ENCODE data around the gene PNO1. TPM values are rescaled to one million over a fixed set of nuclear protein-coding genes. Genes with fewer than 3 reads are reported as not detected.
A peak's percentile ranks its signal among the peaks of the same experiment; 100 is the strongest.

PNO1 gene
- total RNA-seq, 2 experiments from 2014 or later, result 25.1 to 26.2 TPM

GRCh38 chr2:68187329-68187728, 29.6 kb downstream of the PNO1 start:
- Mint-ChIP-seq H3K4me3 (no peak overlapping the region), H3K9me3 (no peaks in the 10 kb centered on the region), H3K4me1 (ENCODE audit: low read depth) (peaks cover 29% of the 10 kb centered on the region), H3K27me3 (no peaks in the 10 kb centered on the region), H3K27ac (peak overlapping the region; percentile 51), H3K36me3 (ENCODE audit: low read depth) (peaks cover 21% of the 10 kb centered on the region)
- intact Hi-C loops (cut with micrococcal nuclease), result no loop called here
- TF ChIP-seq CTCF (IDR thresholded peaks at IDR 0.05), result no peak
- ChIA-PET POLR2A (no interaction called here), CTCF (interaction anchor here (1.8 to 3.5 kb wide), 5 partner anchors 11 to 65 kb away, joined by 7 to 29 read pairs (median 15); partner anchors contain the start of gene PNO1)
- DNase-seq, result no peak
- no peak for ATAC-seq

GRCh38 chr2:68188831-68189230, 31.1 kb downstream of the PNO1 start:
- Mint-ChIP-seq H3K4me1 (ENCODE audit: low read depth) (peaks cover 42% of the 10 kb centered on the region), H3K27me3 (no peaks in the 10 kb centered on the region), H3K9me3 (no peaks in the 10 kb centered on the region), H3K27ac (peak overlapping the region; percentile 53), H3K36me3 (ENCODE audit: low read depth) (peaks cover 17% of the 10 kb centered on the region), H3K4me3 (no peak overlapping the region)
- DNase-seq (no peak), ATAC-seq (no peak)
- intact Hi-C loops (cut with micrococcal nuclease), result no loop called here
- no peak for TF ChIP-seq CTCF (IDR thresholded peaks at IDR 0.05)
- CTCF ChIA-PET, result interaction anchor here (0.6 to 2.6 kb wide), 7 partner anchors 13 to 94 kb away, joined by 3 to 11 read pairs (median 3); no protein-coding TSS in a partner anchor
- POLR2A ChIA-PET, result interaction anchor here (0.6 to 1.7 kb wide), 3 partner anchors 10 to 78 kb away, joined by 3 to 4 read pairs (median 4); partner anchors contain the start of gene PNO1

- CTCF ChIA-PET, result interaction anchor here (1.0 to 2.6 kb wide), 6 partner anchors 8 to 92 kb away, joined by 3 to 11 read pairs (median 4); no protein-coding TSS in a partner anchor
- POLR2A ChIA-PET, result interaction anchor here (1.2 to 1.7 kb wide), 3 partner anchors 12 to 32 kb away, joined by 4 read pairs; partner anchors contain the start of gene PNO1
- DNase-seq (no peak), ATAC-seq (no peak)
- Mint-ChIP-seq H3K9me3 (no peaks in the 10 kb centered on the region), H3K4me3 (no peak overlapping the region), H3K36me3 (ENCODE audit: low read depth) (peaks cover 11% of the 10 kb centered on the region), H3K27me3 (no peaks in the 10 kb centered on the region), H3K27ac (peak overlapping the region; percentile 77), H3K4me1 (ENCODE audit: low read depth) (peaks cover 50% of the 10 kb centered on the region)
- intact Hi-C loops (cut with micrococcal nuclease), result no loop called here
- TF ChIP-seq CTCF (IDR thresholded peaks at IDR 0.05), result no peak
Measured at GRCh38 chr2:68189991-68190784, 32.5 kb downstream of the PNO1 start.

- DNase-seq, result no peak
- peak overlapping the region; percentile 77 for H3K27ac Mint-ChIP-seq
- peaks cover 8% of the 10 kb centered on the region for H3K36me3 Mint-ChIP-seq (ENCODE audit: low read depth)
- no peak for TF ChIP-seq CTCF (IDR thresholded peaks at IDR 0.05)
- CTCF ChIA-PET, result interaction anchor here (0.8 to 1.2 kb wide), 3 partner anchors 9 to 251 kb away, joined by 3 read pairs; no protein-coding TSS in a partner anchor
- H3K4me1 Mint-ChIP-seq (ENCODE audit: low read depth), result peaks cover 56% of the 10 kb centered on the region
- no peaks in the 10 kb centered on the region for H3K27me3 Mint-ChIP-seq
- intact Hi-C loops (cut with micrococcal nuclease), result no loop called here
- no peak overlapping the region for H3K4me3 Mint-ChIP-seq
- no peaks in the 10 kb centered on the region for H3K9me3 Mint-ChIP-seq
- peak; percentile 87 for ATAC-seq
- POLR2A ChIA-PET, result interaction anchor here (1.4 kb wide), 1 partner anchor 13 kb away, joined by 4 read pairs; no protein-coding TSS in a partner anchor
Measured at GRCh38 chr2:68190991-68191731, 33.5 kb downstream of the PNO1 start.
